ENCODE results near the gene EPS8L3. TPM values are rescaled to one million over a fixed set of nuclear protein-coding genes. Genes with fewer than 3 reads are reported as not detected.
A peak's percentile ranks its signal among the peaks of the same experiment; 100 is the strongest.

Gene EPS8L3
- total and polyA plus RNA-seq, 2 of the 8 experiments (the other 6 are each of a cell fraction or from before 2014, with no cell fraction given), result not detected

GRCh38 chr1:109718495-109718894 is 45.2 kb downstream of the EPS8L3 start:
- Histone ChIP-seq H3K56ac (replicated peaks; ENCODE audit: insufficient read length, low read depth, low read length) (no peak overlapping the region), H3K79me1 (ENCODE audit: low read depth, low read length) (no peaks in the 10 kb centered on the region), H2BK120ac (replicated peaks; ENCODE audit: low read depth, low read length) (no peak overlapping the region), H3K4me1 (replicated peaks in 1 of 4; ENCODE audit: control insufficient read depth in 3 of 4, insufficient read depth in 4 of 4, low read length in 3 of 4) (no peaks in the 10 kb centered on the region), H3K4ac (replicated peaks; ENCODE audit: insufficient read length, low read depth, low read length) (no peak overlapping the region), H4K5ac (ENCODE audit: insufficient read length, low read depth, low read length) (no peak overlapping the region), H2AFZ (ENCODE audit: low read length) (no peak overlapping the region), H3K23ac (ENCODE audit: insufficient read length) (no peak overlapping the region), H2BK12ac (ENCODE audit: low read depth, low read length) (no peak overlapping the region), H3K18ac (ENCODE audit: extremely low read depth, low read length) (no peak overlapping the region), H3K4me3 (ENCODE audit: extremely low read depth in 1 of 4, insufficient read depth in 2 of 4, low read depth in 3 of 4, low read length in 4 of 4) (no peak overlapping the region), H3K27ac (ENCODE audit: low read depth, low read length) (no peak overlapping the region), H2BK5ac (ENCODE audit: low read depth, low read length) (no peak overlapping the region), H2BK15ac (ENCODE audit: low read length) (no peak overlapping the region), H4K8ac (ENCODE audit: extremely low read depth, insufficient read depth, low read length) (no peak overlapping the region), H3K9me3 (ENCODE audit: insufficient read depth in 2 of 2, low read depth in 1 of 2, low read length in 1 of 2) (no peaks in the 10 kb centered on the region), H2BK20ac (ENCODE audit: low read length) (no peak overlapping the region), H2AK5ac (ENCODE audit: low read depth, low read length) (no peak overlapping the region), H3K79me2 (ENCODE audit: control insufficient read depth in 1 of 2, insufficient read depth in 2 of 2, low read length in 2 of 2) (no peaks in the 10 kb centered on the region), H4K91ac (replicated peaks; ENCODE audit: insufficient read length, low read length) (no peak overlapping the region), H3K9ac (replicated peaks in 1 of 4; ENCODE audit: extremely low read depth in 1 of 4, low read depth in 3 of 4, low read length in 3 of 4) (no peak overlapping the region), H3K4me2 (ENCODE audit: insufficient read depth in 1 of 2, low read depth in 2 of 2, low read length in 2 of 2) (no peak overlapping the region), H3K14ac (ENCODE audit: insufficient read length) (no peak overlapping the region), H3K36me3 (ENCODE audit: control insufficient read depth in 2 of 4, insufficient read depth in 4 of 4, low read length in 3 of 4) (no peaks in the 10 kb centered on the region), H4K20me1 (replicated peaks in 1 of 2; ENCODE audit: control insufficient read depth in 1 of 2, insufficient read depth in 2 of 2, low read length in 2 of 2) (no peaks in the 10 kb centered on the region), H3K27me3 (replicated peaks in 1 of 4; ENCODE audit: control insufficient read depth in 3 of 4, extremely low read depth in 1 of 4, insufficient read depth in 3 of 4, low read length in 3 of 4) (no peaks in the 10 kb centered on the region), H3K23me2 (ENCODE audit: low read depth, low read length) (no peaks in the 10 kb centered on the region)
- no peak for FAIRE-seq
- ChIA-PET CTCF (ENCODE audit: partially characterized antibody) (interaction anchor here (0.6 to 7.4 kb wide), 14 partner anchors 10 to 196 kb away, joined by 3 to 51 read pairs (median 4); partner anchors contain the start of gene GSTM1), POLR2A (ENCODE audit: partially characterized antibody) (no interaction called here)
- WGBS, 2 experiments (ENCODE audit: extremely low coverage in 1 of 2, insufficient coverage in 1 of 2, insufficient read length in 1 of 2, insufficient replicate concordance in 2 of 2, low coverage in 1 of 2, low lambda C conversion rate in 2 of 2, missing lambda C conversion rate in 1 of 2), result 90% methylated on average over 2 of the region's 2 CpGs; no CpG with 5 or more reads in 1 of the 2 experiments
- DNase-seq (ENCODE audit: low read depth in 1 of 2, low spot score in 2 of 2), result no peak
- TF ChIP-seq SIN3A (conservative IDR thresholded peaks at IDR 0.05 in 1 of 2, IDR thresholded peaks at IDR 0.05 in 1 of 2; ENCODE audit: low read depth in 1 of 2, low read length in 2 of 2), result no peak
- TF ChIP-seq CTCF (IDR thresholded peaks at IDR 0.05; ENCODE audit: control extremely low read depth in 1 of 3, insufficient read depth in 1 of 3, low read depth in 1 of 3, low read length in 3 of 3), result peak in 1 of 3 experiments; percentile 10; a peak in 1 of 4 replicates

Data from H1 (cell line).